Skin epidermis (tissue), 12 donors: Measurements from ENCODE around the gene COL27A1.

Source experiments
- H3K27ac ChIP-seq, 21 experiments: fragments of 200-600 bp; sonication (generic) in 11 of 21; one replicate each; pipeline ENCODE4 v1.5.0; 2020; ENCODE audit warnings: mild to moderate bottlenecking in 3 of 21, inconsistent platforms in 2 of 21, moderate library complexity in 2 of 21
- H3K4me3 ChIP-seq, 7 experiments: fragments of 200-600 bp; sonication (generic) in 2 of 7; one replicate each; pipeline ENCODE4 v1.5.0; 2020; ENCODE audit warnings: inconsistent platforms in 2 of 7, mild to moderate bottlenecking in 2 of 7, moderate library complexity in 1 of 7

Gene COL27A1

DNA sequence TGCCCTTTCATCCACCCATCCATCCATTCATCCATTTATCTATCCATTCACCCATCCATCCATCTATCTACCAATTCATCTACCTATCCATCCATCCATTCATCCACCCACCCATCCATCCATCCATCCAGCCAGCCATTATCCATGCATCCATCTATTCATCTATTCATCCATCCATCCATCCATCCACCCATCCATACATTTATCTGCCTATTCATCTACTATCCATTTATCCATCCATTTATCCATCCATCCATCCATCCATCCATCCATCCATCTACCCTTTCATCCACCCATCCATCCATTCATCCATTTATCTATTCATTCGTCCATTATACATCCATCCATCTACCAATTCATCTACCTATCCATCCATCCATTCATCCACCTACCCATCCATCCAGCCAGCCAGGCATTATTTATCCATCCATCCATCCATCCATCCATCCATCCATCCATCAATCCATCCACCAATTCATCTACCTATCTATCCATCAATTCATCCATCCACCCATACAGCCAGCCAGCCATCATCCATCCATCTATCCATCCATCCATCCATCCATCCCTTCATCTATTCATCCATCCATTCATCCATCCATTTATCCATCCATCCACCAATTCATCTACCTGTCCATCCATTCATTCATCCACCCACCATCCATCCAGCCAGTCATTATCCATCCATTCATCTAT, 10.2 kb downstream of the COL27A1 start:
- no peak overlapping the region for H3K4me3 ChIP-seq
- no peak overlapping the region for H3K27ac ChIP-seq

DNA sequence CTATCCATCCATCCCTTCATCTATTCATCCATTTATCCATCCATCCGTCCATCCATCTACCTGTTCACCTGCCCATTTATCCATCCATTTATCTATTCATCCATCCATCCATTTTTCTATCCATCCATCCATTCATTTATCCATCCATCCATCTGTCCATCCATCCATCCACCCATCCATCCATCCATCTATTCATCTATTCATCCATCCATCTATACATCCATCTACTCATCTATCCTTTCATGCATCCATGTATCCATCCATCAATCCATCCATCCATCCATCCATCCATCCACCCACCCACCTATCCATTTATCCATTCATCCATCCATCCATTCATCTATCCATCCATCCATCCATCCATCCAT, 10.8 kb downstream of the COL27A1 start:
- Histone ChIP-seq H3K4me3 (no peak overlapping the region), H3K27ac (no peak overlapping the region)

DNA sequence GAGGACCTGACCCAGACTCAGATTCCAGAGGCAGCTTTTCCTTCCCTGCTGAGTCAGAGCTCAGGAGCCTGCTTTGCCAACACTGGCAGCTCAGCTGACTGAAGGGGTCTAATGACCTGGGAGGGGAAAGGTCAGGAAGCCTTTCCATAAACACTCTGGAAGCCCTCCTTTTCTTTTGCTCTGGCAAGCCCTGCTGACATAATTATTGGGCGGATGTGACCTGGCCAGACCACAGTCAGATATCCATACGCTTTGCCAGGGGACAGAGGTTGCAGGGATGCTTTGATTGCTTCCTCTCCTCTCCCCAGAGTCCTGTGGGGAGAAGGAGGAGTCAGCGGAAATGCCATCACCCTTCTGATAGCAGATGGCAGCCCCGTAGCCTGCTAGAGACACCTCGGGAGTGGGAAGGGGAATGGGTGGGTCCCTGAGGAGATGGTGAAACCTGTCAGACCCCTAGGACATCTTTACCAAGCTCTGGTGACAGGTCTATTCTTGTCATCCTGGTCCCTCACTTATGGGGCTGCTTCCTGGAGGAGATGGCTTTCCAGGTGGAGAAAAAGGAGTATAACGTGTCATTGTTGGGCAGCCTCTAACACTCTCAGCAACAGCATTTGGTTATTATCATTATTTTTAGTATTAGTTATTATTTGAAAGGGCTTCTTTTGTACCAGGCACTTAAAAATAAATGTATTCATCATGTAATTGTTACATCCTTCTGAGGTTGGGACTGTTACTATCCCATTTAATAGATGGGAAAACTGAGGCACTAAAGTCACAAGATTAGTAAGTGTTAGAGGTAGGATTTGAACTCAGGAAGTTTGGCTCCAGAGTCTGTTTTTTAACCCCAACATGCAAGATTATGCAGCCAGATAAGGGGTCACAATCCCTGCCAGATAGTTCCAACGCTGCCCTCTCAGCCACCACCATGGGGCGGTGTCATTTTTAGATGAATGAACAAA, 11.6 kb downstream of the COL27A1 start:
- Histone ChIP-seq H3K27ac (no peak overlapping the region), H3K4me3 (no peak overlapping the region)

DNA sequence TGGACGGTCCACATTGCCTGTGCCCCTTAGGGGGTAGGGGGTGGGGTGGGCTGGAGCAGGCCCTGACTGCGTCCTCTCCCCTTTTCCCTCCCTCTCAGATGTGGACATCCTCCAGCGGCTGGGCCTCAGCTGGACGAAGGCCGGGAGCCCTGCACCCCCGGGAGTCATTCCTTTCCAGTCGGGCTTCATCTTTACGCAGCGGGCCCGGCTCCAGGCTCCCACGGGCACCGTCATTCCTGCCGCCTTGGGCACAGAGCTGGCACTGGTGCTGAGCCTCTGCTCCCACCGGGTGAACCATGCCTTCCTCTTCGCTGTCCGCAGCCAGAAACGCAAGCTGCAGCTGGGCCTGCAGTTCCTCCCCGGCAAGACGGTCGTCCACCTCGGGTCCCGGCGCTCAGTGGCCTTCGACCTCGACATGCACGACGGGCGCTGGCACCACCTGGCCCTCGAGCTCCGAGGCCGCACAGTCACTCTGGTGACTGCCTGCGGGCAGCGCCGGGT, 12.3 kb downstream of the COL27A1 start:
- H3K27ac ChIP-seq: no peak overlapping the region

DNA sequence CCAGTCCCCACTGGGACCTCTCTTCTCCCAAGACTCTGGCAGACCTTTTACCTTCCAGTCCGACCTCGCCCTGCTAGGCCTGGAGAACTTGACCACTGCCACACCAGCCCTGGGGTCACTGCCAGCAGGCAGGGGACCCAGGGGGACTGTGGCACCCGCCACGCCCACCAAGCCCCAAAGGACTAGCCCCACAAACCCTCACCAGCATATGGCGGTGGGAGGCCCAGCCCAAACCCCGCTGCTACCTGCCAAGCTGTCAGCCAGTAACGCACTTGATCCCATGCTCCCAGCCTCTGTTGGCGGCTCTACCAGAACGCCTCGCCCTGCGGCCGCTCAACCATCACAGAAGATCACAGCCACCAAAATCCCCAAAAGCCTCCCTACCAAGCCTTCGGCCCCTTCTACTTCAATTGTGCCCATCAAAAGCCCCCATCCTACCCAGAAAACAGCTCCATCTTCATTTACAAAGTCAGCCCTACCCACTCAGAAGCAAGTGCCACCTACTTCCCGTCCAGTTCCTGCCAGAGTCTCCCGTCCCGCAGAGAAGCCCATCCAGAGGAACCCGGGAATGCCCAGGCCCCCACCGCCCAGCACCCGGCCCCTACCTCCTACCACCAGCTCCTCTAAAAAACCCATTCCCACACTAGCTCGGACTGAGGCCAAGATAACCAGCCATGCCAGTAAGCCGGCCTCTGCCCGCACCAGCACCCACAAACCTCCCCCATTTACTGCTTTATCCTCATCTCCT, 13.1 kb downstream of the COL27A1 start:
- H3K27ac ChIP-seq: no peak overlapping the region
- no peak overlapping the region for H3K4me3 ChIP-seq

More for the DNA sequence above, 12.3 kb downstream of the COL27A1 start:
- H3K4me3 ChIP-seq: no peak overlapping the region

DNA sequence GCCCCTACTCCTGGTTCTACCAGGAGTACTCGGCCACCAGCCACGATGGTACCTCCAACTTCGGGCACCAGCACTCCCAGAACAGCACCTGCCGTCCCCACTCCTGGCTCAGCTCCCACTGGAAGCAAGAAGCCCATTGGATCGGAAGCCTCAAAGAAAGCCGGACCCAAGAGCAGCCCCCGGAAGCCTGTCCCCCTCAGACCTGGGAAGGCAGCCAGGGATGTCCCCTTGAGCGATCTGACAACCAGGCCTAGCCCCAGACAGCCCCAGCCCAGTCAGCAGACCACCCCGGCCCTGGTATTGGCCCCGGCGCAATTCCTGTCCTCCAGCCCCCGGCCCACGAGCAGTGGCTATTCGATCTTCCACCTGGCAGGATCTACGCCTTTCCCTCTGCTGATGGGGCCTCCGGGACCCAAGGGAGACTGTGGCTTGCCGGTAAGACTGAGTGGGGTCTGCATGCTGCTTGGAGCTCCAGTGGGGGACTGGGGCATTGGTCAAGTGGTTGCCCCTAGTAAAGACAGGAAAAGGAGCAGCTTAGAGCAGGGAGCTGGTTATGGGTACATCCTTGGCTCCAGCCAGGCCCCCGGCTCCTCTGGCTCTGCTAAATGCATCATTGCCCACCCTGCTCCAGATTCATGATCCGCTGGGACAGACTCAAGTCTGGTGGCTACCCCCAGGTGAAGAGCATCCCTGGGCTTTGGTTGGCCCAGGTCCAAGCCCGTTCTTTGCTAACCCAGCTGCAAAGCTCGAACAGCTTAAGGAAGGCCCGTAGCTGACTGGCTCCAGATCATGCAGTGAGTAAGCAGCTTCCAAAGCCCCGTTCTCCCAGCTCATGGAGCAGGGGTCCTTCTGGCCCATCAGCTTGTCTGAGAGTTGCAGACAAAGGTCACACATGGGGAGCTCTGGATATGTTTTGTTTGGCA, 14.0 kb downstream of the COL27A1 start:
- Histone ChIP-seq H3K4me3 (no peak overlapping the region), H3K27ac (peak overlapping the region in 1 of 21 experiments; percentile 16)

DNA sequence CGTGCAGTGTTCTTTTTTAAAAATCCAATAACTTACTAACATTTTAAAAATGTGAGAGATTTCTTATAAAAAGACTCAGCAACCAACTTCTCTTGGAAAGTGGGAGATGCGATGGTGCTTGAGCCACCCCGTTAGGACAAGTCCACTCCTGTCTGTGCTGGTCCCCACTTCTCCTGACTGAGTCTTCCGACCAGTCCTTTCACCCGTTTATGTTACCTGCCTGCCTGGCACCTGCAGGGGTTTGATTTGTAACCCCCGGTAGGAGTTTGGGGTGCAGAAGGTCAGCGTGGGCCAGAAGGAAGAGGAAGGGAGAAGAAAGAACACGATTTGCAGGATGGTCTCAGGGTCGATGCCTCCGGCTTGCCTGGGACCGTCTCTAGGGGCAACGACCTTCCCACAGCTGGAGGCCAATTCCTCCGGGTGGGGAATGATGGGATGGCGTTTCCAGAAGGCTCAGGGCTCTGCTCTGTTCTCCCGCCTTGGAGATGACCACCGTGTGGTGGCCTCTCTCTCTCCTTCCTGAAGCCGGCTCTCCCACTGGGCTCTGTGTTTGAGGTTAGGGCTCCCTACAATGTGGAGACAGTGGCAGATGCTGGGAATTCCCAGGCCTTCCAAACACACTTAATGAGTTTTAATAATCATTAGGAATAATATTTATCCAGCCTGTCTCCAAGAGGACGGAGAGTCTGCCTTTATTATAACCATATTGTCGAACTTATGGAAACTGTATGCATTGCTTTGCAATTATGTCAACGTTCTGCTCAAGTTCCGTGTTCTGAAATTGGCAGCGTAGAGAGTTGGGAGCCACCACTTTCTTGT, 14.8 kb downstream of the COL27A1 start:
- no peak overlapping the region for H3K27ac ChIP-seq

DNA sequence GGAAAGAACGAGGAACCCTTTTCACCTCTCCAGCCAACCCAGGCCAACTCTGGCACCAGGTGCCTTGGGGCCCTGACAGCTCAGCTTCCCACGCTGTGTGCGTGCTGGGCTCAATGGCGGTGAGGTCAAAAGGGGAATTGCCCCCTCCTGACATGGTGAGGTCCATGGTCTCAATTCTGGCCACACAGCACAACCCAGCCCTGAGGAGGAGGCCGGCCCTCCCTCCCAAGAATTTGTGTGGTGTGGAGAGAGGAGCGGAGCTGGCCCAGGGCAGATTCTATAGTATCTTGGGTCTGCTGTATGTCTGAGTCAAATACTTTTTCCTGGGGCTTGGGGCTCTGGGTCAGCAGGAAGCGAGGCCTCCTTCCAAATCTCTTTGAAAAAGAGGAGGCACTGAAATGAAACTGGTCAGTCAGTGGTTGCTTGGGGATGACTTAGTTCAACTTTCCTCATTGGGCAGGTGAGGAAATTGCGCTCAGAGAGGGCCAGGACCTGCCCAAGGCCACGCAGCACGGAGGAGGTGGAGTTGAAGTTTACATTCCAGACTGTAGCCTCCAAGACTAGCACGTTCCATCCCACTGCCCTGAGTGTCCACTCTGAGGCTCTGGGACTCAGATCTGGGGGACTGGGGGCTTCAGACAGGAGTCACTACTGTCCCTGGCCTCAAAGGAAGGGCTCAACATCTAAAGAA, 15.6 kb downstream of the COL27A1 start:
- no peak overlapping the region for H3K4me3 ChIP-seq
- no peak overlapping the region for H3K27ac ChIP-seq

More for the DNA sequence above, 14.8 kb downstream of the COL27A1 start:
- H3K4me3 ChIP-seq: no peak overlapping the region

DNA sequence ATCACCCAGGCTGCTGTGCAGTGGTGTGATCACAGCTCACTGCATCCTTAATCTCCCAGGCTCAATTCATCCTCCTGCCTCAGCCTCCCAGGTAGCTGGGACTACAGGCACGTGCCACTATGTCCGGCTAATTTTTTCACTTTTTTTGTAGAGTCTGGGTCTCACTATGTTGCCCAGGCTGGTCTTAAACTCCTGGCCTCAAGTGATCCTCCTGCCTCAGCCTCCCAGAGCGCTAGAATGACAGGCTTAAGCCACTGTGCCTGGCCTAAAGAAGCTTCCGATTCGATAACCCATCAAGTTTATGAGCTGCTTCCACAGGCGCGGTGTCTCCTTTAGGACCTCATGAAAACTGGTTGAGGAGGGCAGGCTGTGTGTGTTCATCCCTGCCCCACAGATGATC, 16.2 kb downstream of the COL27A1 start:
- no peak overlapping the region for H3K4me3 ChIP-seq
- peak overlapping the region in 2 of 21 experiments; percentile 17 to 29 for H3K27ac ChIP-seq

DNA sequence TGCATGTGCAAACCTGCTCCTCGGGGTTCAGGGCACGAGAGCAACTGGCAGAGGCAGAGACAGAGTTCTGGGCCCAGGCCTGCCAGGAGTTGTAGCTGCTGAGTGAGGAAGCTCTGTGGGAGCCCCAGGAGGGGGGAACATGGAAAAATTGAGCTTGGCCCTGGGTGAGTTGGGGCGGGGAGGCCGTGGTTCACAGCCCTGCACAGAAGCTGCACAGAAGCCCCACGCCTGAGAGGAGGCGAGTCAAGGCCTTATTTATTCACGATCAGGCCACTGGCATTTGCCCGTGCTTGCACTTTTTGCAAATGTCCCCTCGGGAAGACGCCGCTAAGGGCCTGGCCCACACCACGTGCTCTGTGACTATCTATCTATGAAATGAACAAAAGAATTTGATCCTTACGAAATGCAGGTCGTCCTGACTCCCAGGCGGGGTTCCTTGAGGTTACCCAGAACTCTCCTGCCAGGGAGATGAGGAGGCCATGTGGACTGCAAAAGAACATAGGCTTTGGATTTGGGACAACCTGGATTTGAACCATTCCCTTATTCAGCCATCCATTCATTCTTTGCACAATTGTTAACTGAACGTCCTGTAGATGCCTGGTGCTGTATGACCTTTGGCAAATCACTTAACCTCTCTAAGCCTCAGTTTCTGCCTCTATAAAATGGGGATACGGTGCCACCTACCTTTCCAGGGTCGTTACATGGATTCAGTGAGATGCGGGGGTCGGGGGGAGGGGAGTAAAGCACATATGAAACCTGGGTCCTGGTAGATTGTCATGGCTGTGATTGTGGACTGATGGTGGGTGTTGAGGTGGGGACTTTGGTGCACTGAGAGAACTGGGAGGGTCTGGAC, 17.9 kb downstream of the COL27A1 start:
- Histone ChIP-seq H3K4me3 (no peak overlapping the region), H3K27ac (peak overlapping the region in 9 of 21 experiments; percentile 15 to 52 (median 35))

DNA sequence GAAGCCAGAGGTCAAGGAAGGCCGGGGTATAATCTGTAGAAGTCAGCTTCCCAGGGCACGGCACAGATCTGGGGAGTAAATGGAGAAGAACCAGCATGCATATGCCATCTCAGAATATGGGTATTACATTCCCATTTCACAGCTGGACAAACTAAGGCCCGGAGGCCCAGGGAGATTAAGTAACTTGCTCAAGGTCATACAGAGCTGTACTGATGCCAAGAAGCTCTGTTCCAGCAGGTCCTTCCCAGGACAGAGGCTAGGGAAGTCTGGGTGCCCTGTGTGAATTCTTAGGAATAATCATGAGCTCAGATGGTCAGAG, 19.2 kb downstream of the COL27A1 start:
- peak overlapping the region in 6 of 21 experiments; percentile 3 to 74 (median 62) for H3K27ac ChIP-seq
- no peak overlapping the region for H3K4me3 ChIP-seq

DNA sequence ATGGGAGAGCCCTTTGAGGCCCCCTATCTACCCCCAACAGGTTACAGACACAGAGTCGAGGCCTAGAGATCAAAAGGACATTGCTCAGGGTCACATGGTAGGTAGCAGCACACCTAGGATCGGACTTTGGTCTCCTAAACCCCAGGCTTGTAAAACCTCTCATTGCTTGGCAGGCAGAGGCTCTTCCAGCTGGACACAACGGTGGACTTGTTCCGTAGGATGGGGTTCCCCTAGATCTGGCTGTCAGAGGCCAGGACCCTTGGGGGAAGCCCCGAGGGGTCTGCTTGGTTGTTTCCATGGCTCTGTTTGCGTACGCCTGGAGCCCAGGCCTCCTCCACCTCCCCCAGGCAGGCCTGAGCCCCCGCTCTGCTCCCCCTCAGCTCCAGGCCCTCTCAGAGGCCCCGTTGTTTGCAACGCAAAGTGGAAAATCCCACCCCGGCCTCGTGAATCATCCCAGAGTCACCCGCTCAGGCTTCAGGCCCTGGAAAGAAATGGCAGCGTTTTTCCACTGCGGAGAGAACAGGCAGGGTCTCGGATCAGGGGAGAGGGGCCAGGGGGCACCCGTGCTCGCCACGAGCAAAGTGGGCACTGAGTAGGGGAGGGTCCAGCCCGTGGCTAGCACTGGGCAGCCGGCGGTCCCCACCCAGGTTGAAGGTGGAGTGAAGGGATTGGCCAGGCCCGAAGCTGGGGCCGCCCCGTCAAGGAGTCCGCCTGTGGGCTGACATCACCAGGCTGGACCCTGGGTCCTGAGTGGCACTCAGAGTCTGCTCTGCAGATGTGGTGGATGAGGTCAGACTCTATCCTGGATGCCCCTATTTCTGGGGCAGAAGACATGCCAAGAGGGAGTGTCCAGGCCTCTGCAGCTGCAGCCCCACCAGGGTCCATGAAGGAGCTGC, 19.8 kb downstream of the COL27A1 start:
- Histone ChIP-seq H3K27ac (peak overlapping the region in 10 of 21 experiments; percentile 14 to 74 (median 34)), H3K4me3 (no peak overlapping the region)

DNA sequence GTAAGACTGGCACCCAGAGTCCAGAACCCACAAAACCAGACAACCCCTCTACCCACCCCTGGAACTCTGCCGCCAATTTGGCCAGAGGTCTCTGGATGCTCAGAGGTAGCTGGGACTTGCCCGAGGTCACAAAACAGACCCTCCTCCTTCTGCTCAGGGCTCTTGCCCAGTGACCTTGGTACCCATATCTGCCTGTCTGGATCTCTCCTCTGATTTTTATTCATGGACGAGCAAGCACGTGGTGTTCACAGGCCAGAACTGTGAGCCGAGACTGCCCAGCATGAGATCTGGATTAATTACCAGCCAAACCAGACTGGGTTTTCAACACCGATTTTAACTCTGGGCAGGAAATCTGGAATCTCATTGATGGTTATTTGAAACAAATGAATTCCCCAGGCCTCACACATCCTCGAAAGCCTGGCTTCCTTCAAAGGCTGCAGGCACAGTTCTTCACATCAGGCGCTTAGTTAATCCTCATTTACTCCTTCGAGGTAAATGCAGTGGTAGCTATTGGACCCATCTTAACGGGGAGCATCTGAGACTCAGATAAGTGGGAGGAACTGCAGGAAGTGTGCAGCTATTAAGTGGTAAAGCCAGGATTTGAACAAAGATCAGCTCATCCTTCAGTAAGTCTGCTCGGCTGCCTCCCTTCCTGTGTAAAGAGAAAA, 21.4 kb downstream of the COL27A1 start:
- Histone ChIP-seq H3K27ac (peak overlapping the region in 4 of 21 experiments; percentile 2 to 21 (median 6)), H3K4me3 (no peak overlapping the region)

DNA sequence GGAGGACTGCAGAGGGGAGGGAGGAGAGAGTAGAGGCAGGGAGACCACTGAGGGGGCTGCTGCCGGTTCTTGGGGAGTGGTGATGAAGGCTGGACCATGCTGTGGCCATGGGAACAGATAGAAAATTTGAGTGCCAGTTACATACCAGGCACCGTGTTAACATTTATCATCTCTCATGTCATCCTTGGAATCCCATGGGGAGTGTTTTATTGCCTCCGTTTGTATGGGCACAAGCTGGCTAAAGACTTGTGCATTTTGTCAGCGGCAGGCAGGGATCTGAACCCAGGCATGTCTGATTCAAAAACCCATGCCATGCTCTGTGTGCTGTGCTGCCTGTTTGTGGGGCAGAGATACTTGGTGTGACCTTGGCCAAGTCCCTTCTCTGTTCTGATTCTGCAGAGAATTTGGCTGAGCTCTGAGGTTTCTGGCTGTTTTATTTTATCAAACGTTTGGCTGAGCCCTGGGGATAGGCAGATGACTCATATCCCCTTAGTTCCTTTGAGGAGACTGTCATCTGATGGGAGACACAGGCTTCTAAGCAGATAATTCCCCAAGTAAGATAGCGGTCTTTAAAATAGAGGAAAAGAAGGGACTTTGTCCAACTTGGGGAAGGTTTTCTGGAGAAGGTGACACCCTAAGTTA, 22.2 kb downstream of the COL27A1 start:
- H3K4me3 ChIP-seq: no peak overlapping the region
- peak overlapping the region in 5 of 21 experiments; percentile 6 to 45 (median 21) for H3K27ac ChIP-seq

DNA sequence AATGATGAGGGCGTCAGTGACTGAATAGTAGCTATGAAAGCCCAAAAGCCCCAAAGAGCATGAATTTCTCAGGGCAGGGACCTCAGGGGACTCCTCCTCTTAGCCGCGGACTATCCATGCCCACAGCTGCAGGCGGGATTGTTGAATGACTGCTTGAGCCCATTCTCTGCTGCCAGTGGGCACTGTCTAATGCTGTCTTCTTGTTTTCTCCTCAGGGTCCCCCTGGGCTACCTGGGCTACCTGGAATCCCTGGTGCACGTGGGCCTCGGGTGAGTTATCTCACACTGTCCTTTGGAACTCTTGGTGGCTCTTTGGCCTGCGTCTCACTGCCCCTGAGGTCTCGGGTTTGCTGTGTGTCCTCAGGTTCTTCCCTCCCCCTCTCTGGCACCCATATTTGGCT, 22.7 kb downstream of the COL27A1 start:
- Histone ChIP-seq H3K4me3 (no peak overlapping the region), H3K27ac (peak overlapping the region in 5 of 21 experiments; percentile 17 to 45 (median 29))
